NCI-H526 (cell line): ENCODE measurements around the gene VTI1A.

ENCODE experiments used
- DNase-seq, 2 experiments: peaks; one replicate each; lab custom pipeline; 2025; lab: John Stamatoyannopoulos, UW

Gene VTI1A

DNA sequence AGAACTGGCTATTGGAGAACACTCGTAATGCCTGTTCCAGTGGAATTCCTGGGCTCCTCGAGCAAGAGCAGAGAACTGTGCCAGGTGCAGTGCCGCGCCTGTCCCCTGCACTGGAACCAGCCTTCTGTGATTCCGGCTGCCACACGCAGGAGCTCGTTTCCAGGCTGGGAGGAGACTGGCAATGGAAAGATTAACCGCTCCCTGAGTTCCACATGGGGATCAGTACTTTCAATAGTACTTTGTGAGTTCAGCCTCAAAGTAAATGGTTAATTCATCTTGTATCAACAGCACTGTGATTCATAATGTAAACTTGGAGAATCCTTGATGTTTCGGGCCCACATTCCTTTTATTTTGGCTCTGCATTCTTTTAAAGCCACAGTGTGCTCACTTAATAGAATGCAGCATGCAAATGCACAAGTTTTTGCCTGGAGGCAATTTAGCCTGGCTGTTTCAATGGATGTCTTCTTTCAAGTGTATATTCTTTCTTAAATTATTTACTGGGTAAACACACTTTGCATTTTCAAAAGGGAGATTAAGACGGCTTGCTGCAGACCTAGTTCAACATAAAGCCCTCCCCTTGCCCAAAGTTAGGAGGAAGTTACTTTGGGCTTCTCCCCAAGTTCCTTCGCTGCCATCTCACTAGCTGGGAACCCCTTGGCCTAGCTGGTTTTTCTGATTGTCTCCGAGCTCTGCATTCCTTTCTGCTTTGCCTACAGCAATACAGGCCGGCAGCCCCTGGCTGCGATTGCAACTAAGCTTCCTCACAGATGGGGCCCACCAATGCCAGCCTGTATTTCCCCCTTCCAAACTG, 364.9 kb downstream of the VTI1A start:
- DNase-seq, result peak; percentile 27 to 60

DNA sequence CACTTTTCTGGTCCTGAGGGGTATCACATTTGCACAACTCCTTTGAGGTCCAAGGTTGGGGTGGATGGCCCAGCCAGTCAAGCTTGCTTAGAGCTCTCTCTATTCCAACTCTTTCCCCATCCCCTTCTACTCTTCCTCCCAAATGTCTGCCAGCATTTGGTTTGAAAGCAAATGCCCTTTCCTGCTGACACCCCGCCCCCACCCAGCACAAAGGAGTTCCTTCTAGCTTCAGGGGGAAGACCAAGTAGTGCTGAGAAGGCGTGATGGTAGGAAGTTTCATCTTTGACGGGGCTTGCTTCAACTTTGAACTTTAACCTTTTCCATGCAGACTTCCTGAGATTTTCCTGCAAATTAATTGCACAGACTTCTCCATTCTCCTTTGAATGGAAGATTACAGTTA, 365.6 kb downstream of the VTI1A start:
- no peak for DNase-seq

DNA sequence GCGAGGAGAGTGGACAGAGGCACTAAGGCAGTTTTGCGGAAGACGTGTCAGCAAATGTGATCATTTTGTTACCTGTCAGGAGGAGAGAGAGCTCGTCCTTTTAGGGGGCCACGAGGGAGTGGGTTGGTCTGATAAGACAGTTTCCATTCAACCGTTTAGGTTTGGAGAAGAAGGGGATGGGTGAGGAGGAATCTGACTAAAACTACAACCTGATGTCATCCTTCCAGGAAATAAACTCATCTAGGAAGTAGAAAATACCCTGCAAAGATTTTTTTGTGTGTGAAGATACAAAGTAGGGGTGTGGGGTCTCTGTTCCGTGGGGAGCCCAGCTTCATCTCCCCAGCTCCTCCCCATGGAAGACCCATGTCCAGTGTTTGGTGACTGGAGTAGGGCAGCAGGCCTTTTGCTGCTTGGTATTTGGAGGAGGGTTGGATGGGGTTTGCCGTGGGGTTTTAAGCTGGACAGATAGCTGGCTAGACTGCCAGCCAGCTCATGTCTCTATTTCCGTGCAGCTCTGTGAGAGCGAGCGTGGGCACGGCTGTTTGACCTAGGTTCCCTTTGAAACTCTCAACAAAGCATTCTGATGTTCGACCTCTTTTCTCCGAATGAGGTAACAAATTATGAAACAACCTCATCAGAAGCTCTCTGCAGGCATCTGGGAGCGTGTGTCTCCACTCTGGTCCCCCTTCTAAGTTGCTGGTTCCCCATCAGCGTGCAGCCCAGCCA, 367.0 kb downstream of the VTI1A start:
- DNase-seq, result no peak

DNA sequence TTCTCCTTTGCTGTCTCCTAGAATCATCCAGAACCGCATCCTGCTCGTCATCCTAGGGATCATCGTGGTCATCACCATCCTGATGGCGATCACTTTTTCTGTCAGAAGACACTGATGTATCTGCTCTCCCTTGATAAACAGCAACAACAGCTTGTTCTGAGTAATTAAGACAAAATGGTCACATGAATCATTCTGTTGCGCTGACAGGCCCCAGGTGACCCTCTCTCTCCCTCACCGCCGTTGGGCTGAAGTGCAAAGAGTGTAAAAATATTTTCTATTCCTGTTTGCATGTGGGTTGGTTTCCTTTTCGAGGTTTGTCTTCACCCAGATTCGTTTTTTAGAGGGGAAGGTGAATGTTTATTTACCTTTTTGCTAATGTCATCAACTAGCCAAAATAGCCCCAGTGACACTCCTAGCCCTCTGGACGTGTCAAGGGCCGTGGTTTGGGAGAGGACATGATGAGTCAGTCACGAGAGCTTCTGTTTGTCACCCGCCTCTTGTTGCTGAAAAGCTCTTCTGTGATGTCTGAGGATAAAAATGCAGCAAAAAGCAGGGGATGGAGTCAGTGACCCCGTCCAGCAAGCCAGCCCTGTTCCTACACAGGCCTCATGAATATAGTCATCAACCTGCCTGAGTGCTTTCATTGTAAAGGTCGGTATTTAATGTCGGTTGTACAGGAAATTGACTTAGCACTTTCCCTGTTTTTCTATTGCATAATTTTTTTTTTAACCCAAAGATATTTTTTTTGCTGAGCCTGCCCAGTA, 368.4 kb downstream of the VTI1A start:
- DNase-seq, result no peak

DNA sequence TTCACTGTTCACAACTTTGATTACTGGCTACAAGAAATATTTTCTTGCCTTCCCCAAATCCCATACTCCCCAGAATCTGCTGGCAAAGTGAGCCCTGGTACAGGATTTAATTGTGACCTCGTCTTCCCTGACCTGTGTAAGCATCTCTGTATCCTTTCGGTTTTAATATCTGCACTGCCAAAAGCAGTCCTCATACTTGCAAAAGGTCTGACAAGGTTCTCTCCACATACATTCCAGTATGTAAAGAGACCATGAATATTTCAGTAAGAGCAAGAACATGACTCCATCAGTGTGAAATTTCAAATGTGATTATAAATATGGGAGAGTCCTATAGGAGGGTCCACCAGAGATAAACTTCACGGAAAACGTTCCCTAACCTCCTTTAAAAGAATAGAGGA, 369.0 kb downstream of the VTI1A start:
- no peak for DNase-seq

DNA sequence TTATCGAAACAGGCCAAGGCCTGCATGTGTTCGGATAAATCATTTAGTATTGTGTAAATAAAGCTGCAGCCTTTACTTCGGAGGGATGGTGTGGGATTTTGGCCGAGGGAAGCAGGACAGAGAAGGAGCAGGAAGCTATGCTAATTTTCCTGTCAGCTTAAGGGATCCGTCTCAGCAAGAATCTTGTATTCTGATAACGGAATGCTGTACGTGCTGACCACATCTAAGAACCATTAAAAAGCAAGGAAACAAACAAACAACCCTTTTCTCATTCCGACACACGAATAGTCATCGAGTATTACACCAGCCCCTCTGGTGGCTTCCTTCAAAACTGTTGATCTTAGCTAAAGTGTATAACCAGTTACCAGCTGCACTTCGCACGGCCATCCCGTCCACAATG, 369.9 kb downstream of the VTI1A start:
- no peak for DNase-seq

DNA sequence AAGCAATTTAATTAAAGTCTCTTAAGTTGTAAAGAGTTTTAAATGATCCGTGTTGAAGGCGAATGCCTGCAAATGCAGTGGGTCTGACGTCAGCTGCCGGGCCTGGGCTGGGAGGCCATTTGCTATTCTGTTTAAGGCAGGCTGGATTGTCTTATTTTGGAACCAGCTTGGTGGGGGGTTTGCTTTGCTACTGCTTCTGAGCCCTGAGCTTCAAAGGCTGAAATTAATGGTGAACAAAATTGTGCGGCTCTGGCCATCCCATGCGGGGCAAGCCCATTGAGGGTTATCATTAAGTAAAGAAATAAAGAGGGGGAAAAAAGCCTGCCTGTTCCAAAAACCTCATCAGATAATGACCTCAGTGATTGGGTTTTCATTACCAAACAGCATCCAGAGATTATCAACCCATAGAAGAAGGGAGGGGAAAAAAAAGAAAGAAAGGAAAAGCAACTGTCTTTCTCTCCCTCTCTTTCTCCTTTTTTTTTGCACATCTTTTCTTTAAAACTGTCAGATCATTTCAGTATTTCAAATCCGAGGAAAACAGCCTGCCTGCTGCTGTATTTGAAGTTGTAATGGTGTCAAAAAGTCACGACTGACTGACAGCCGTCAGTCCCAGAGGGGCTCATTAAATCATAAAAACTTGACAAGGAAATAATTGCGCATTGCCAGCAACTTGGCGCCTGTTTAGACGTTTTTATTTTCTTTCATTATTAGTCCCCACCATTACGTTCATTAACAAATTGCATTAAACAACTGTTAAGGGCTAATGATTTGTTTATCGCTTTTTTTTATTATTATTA, 371.2 kb downstream of the VTI1A start:
- no peak for DNase-seq

DNA sequence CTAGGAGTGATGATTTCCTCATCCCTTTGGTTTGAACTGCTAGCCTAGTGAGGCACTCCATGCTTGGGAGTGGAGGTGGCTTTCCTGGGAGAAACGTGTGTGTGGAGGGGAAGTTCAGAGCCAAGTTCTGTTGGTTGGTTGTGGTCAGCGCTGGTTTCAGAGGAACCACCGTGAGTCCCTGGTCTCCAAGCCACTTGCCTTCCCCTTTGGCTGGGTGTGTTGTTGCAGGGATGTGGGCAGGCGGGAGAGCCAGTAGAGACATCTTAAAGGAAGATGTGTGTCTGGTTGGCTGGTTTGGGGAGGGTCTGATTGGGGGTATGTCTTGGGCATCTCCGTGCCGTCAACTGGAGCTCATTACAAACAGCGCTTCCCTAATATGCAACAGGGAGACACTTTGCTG, 372.2 kb downstream of the VTI1A start:
- no peak for DNase-seq

DNA sequence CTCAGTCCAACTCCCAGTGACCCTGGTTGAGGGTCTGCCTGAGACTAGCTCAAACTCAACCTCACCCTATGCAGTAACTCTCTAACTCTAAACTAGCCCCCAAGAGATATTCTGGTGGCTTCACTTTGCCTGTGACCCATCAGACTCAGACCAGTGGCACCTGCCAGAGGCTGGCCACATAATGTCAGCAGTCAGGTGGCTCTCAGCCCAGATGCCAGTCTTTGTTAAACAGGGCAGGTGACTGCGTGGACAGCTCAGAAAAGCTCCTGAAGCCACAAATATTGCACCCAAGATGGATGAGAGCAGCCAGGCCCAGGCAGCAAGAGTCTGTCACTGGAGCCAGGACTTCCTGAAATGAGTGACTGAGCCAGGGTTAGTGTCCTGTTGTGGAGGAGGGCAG, 373.3 kb downstream of the VTI1A start:
- no peak for DNase-seq

DNA sequence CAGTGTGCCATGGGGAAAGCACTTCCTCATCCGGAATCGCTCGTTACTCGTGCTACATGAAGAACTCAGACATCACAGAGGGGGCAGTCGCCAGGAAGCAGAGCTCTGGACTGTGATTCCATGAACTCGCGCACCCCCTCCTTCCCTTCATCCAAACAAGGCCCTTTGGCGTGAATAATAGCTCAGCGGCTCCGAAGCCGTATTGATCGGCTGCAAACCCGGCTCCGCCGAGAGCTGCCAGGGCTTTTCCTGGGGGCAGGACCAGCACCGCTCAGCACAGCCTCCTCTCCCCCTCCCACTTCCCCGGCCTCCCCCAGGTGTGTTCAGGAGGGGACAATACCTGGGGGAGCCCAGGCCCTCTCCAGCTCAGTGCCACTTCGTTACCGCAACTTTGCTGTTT, 374.0 kb downstream of the VTI1A start:
- no peak for DNase-seq

DNA sequence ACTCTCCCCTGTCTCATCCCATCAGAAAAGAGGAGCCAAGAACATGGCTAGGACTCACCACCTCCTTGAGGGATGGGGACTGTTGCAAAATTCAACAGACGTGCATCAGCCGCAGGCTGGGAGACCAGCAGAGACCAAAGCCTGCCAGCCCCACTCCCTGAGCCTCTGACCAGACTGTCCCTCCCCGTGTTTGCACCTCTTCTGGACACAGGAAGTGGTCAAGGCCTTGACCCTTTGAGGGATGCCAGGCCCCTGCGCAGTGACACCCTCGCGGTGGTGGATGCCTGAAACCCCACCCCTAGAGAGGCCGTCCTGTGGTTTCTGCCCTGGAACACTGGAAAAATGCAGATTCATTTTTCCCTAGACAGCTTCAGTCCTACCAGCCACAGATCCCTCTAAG, 374.6 kb downstream of the VTI1A start:
- no peak for DNase-seq

DNA sequence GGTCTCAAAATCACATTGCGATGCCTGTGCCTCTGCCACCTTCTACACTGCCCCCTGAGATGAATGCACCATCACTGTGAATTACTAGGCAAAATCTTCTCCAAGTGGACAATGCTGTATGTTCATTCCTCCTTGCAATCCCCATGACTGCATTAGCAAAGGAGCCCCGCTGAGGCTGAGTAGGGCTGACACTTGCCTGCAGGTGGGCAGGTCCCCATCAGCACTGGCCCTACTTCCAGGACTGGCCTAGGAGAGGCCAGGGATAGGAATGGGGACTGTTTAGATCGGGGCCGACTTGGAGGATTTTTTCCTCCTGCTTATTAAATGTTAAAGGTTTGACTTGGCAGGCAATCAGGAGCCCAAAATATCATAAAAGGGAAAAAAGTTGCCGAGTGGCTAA, 376.0 kb downstream of the VTI1A start:
- DNase-seq, result no peak

DNA sequence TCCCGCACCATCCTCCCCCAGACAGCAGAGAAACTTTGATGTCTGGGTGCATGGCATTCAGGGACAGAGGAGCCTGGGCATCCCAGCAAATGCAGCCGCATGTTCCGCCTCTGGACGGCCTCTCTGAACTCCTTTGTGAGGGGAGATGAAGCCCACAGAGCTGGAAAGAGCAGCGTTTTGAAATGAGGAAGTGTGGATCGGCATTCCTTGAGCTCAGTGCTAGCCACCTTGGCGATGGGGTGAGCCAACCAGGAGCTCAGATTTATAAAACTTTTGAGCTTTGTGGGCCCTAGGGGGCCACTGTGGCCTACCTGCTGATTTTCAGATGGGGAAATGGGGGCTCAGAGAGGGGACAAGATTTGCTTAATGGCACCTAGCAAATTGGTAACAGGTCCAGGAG, 376.6 kb downstream of the VTI1A start:
- DNase-seq, result no peak

DNA sequence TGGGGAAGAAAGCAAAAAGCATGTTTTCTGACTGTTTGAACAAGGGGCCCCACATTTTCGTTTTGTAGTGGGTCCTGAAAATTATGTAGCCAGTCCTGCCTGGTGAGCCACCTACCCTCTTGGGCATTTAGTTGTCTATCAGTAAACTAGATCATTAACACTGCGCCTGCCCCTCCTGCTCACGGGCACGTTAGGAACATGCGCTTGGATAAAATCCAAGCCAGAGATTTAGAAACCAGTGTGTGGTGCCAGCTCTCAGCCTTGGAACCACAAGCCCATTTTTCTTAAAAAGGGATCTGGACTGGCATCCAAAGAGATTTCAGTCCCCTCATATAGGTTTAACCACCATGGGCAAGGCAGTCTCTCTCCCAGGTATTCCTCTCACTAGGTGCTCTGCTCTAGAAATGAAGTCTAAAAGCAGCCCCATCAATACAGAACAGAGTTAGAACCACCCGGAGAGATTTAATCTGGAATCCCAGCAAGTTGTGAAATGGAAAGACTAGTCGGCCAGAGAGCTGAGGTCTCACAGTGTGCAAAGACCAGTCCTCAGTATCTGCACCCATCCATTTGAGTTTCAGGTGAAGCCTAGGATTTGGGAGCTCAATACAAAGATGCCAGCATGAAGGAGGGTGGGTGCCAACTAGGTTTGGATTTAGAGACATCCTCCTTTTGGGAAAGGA, 379.1 kb downstream of the VTI1A start:
- DNase-seq, result no peak

DNA sequence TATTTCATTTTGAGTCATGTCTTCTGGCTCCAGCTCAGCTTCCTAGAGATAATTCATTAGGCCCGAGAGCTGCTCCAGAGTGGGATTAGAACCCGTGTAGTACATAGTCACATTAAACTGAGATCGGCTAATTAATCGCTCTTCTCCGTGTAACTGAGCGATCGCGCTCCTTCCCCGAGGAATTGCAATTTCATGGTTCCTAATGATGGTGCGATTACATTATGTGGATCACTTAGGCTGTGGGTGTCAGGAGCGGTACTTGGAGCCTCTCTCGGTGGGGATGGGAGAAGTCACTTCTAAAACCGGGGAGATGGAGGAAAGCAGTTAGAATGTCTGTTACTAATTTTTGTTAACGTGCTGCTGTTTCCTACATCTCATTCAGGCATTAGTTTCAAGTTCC, 380.1 kb downstream of the VTI1A start:
- DNase-seq, result no peak

DNA sequence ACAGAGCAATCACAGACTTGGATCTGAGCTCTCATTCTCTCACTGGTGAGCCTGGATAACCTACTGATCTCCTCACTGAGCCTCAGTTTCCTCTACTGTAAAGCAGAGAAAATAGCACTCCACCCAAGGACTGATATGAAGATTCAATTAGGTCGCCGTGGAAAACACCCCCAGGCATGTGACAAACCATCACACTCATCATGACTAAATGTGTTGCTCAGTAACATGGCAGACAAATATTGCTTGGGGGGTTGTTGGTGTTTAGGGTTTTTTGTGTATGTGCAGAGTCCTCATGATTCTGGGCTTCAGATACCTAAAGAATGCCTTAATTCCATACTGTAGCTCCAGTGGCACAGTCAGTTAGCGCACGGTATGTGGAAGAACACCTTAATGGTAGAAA, 380.9 kb downstream of the VTI1A start:
- no peak for DNase-seq

DNA sequence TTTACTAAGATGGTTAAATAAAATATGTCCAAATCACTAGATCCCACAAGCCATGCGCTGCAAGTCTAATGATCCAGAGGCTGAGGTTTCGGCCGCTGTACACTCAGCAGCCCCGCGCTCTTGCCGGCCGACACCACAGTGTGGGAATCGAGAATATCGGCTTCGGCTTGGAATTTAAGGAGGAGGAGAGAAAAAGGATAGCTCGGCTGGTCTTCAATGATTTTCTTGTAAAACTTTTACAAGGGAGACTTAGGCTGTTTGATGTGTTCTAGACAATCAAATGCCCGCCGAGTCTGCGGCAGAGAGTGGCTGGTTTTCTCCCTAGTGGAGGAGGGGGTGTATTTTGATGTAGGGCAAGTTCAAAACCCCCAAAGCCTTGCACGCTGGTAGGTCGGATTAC, 384.8 kb downstream of the VTI1A start:
- no peak for DNase-seq

DNA sequence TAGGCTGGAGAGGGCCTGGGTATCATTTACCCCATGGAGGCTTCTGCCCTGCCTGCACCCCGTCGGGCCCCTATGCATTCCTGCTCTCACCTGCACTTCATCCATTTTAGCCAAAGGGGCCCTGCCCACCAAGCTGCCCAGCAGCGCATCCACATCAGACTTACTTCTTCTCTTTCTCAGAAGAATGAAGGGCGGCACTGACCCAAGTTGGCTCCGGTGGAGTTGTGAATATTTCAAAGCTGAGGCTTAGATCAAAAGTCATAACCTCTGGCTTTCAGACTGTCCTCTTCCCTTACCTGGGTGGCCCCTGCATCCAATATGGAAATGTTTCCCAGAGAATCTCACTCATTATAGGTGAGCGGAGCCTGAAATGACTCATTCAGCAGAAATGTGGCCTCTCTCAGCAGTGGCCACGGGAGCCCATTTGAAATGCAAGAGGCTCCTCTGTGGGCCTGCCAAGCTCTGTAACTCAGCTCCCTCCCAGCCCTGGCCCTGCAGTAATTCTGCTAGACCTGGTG, 385.4 kb downstream of the VTI1A start:
- DNase-seq, result no peak

DNA sequence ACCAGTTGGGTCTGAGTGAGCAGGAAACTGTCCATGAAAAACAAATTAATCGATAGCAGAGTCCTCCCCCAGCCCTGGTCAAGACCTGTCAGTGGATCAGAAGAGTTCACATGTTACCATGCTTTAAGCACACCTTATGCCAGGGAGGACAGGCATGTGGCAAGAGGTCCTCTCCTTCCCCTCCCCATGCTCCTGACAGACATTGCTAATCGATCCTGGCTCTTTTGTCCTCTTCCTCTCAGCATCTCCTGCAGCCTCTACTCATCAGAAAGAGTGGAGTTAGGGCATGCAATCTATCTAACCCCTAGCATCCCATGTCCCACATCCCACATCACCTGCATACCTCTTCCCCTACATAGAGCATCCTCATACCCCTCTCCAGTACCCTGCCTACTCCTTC, 385.9 kb downstream of the VTI1A start:
- DNase-seq, result no peak

DNA sequence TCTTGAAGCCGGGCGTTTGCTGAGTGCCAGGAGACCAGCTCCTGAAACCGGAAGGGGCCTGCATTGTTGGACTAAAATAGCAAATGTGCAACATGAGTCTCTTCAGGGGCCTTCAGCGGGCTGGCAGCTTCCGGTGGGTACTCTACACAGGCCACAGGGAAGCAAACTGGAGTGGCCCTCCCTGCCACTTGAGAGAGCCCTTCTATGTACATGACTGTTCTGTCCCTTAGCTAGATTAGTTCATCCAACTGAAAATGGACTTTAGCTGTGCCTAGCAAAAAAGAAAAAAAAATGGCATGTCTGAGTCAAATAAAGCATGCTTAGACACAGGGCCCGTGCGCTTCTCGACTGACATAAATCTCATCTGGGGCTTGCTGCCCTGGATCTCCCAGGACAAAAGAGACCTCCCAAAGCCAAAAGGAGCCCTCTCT, 387.8 kb downstream of the VTI1A start:
- DNase-seq, result no peak

DNA sequence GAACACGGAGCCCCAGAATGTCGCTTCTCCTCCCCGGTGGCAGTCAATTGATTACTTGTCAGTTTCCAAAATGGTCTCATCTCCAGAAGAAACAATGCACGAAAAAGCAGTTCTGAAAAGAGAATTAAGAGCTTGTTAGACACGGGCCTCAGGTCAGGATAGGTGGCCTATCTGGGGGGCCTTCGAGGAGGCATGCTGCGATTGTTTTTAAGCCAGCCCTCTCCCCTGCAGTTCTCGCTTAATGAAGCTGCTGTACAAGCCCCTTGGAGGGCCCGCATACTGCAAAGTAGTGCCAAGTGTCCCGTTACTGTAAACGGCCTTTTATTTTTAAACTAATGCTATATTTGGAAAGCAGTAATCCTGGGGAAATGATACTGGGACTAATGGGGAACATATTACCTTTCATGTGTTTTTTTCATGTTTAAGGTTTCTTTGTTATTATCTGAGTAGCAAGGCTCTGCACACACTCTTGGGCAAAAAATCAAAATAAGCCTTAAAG, 388.3 kb downstream of the VTI1A start:
- DNase-seq, result no peak
